ENCODE results near the gene TUBGCP2. TPM values are rescaled to one million over a fixed set of nuclear protein-coding genes. Genes with fewer than 3 reads are reported as not detected.
A peak's percentile ranks its signal among the peaks of the same experiment; 100 is the strongest.

Gene TUBGCP2
- total and polyA plus RNA-seq, 3 donors from 2014 or later: 76.0 to 101 (median 84.3) TPM

GRCh38 chr10:133337370-133337725, 28.7 kb upstream of the TUBGCP2 start:
- peaks cover 23% of the 10 kb centered on the region for H3K4me1 ChIP-seq
- intact Hi-C loops (cut with DNase I; ENCODE audit: low total_unique reads): no loop called here
- TF ChIP-seq CTCF (IDR thresholded peaks at IDR 0.05): no peak
- TF ChIP-seq POLR2A (IDR thresholded peaks at IDR 0.05): no peak
- WGBS, 2 donors: 61 to 77% methylated on average over 3 of the region's 3 CpGs
- no peaks in the 10 kb centered on the region for H3K36me3 ChIP-seq (ENCODE audit: low read depth, missing control alignments)
- DNase-seq: no peak
- no peaks in the 10 kb centered on the region for H3K9me3 ChIP-seq
- H3K27me3 ChIP-seq: peaks cover 7% of the 10 kb centered on the region
- peak overlapping the region in 1 of 2 donors; percentile 57 for H3K4me3 ChIP-seq
- no peak overlapping the region for H3K27ac ChIP-seq

- Histone ChIP-seq H3K27me3 (peaks cover 7% of the 10 kb centered on the region), H3K9me3 (no peaks in the 10 kb centered on the region), H3K36me3 (ENCODE audit: low read depth, missing control alignments) (no peaks in the 10 kb centered on the region), H3K4me1 (peaks cover 23% of the 10 kb centered on the region), H3K27ac (no peak within 1 kb of the TSS), H3K4me3 (peak within 1 kb of the TSS; percentile 39 to 57)
- TF ChIP-seq POLR2A (IDR thresholded peaks at IDR 0.05): no peak
- TF ChIP-seq CTCF (IDR thresholded peaks at IDR 0.05): no peak
- intact Hi-C loops (cut with DNase I; ENCODE audit: low total_unique reads): no loop called here
- 8 to 38% methylated on average over 4 to 63 of the region's 63 CpGs for WGBS, 2 donors
- peak; percentile 79 for DNase-seq
Observed at GRCh38 chr10:133336577-133337369, 28.1 kb upstream of the TUBGCP2 start, which contains the start of gene CALY. CALY (minus strand) TSS chr10:133336896; CDS start chr10:133328989, 7,907 bp downstream.

GRCh38 chr10:133336118-133336576, 27.5 kb upstream of the TUBGCP2 start:
- WGBS, 2 donors: 1% methylated on average over 29 of the region's 41 CpGs; no CpG with 5 or more reads in 1 of the 2 donors
- H3K4me1 ChIP-seq: peaks cover 23% of the 10 kb centered on the region
- no peaks in the 10 kb centered on the region for H3K9me3 ChIP-seq
- TF ChIP-seq POLR2A (IDR thresholded peaks at IDR 0.05): no peak
- no peak for TF ChIP-seq CTCF (IDR thresholded peaks at IDR 0.05)
- peaks cover 7% of the 10 kb centered on the region for H3K27me3 ChIP-seq
- no peak overlapping the region for H3K27ac ChIP-seq
- no peak for DNase-seq
- intact Hi-C loops (cut with DNase I; ENCODE audit: low total_unique reads): no loop called here
- no peaks in the 10 kb centered on the region for H3K36me3 ChIP-seq (ENCODE audit: low read depth, missing control alignments)
- H3K4me3 ChIP-seq: peak overlapping the region; percentile 21 to 57

GRCh38 chr10:133335246-133336117, 26.8 kb upstream of the TUBGCP2 start:
- Histone ChIP-seq H3K4me3 (peak overlapping the region; percentile 39 to 57), H3K27me3 (peaks cover 7% of the 10 kb centered on the region), H3K36me3 (ENCODE audit: low read depth, missing control alignments) (no peaks in the 10 kb centered on the region), H3K27ac (no peak overlapping the region), H3K9me3 (no peaks in the 10 kb centered on the region), H3K4me1 (peaks cover 23% of the 10 kb centered on the region)
- intact Hi-C loops (cut with DNase I; ENCODE audit: low total_unique reads): no loop called here
- TF ChIP-seq CTCF (IDR thresholded peaks at IDR 0.05): no peak
- TF ChIP-seq POLR2A (IDR thresholded peaks at IDR 0.05): no peak
- WGBS, 2 donors: 0% methylated on average over 6 to 72 of the region's 75 CpGs
- DNase-seq: peak; percentile 82

All from testis (tissue), 3 donors.